Type B pancreatic cell (in vitro differentiated cells): ENCODE measurements around the gene NGF. TPM values are rescaled to one million over a fixed set of nuclear protein-coding genes. Genes with fewer than 3 reads are reported as not detected.

Experiments used
- DNase-seq: peaks from one replicate; pipeline ENCODE4 v3.0.0; 2021; ENCODE audit warnings: mixed read lengths; ENCODE audit not compliant: unreplicated experiment; ENCODE audit errors: extremely low spot score
- H3K27ac Mint-ChIP-seq: 2 replicates; pipeline ENCODE4 v1.8.0; 2021; ENCODE audit warnings: mild to moderate bottlenecking, mixed read lengths
- H3K27me3 Mint-ChIP-seq: 2 replicates; pipeline ENCODE4 v1.8.0; 2021; ENCODE audit warnings: mixed read lengths
- H3K36me3 Mint-ChIP-seq: 2 replicates; pipeline ENCODE4 v1.8.0; 2021; ENCODE audit warnings: mixed read lengths
- H3K4me1 Mint-ChIP-seq: one replicate; pipeline ENCODE4 v1.8.0; 2021; ENCODE audit warnings: mixed read lengths; ENCODE audit not compliant: unreplicated experiment
- H3K4me3 Mint-ChIP-seq: 2 replicates; pipeline ENCODE4 v1.8.0; 2021; ENCODE audit warnings: mild to moderate bottlenecking, mixed read lengths
- H3K9me3 Mint-ChIP-seq: 2 replicates; pipeline ENCODE4 v1.8.0; 2021; ENCODE audit warnings: mixed read lengths
- CTCF ChIP-seq: fragments of 200-600 bp; sonication (generic); conservative IDR thresholded peaks from 2 replicates; pipeline ENCODE4 v1.5.0; 2021; ENCODE audit warnings: antibody characterized with exemption, mild to moderate bottlenecking
- total RNA-seq: library from RNA; stranded (reverse); gene quantifications from 2 replicates; pipeline ENCODE4 v1.2.1, GENCODE V29; 2021; ENCODE audit warnings: low replicate concordance

The NGF gene
- total RNA-seq, 1 donor from 2014 or later, result 3.3 TPM

- H3K4me3 Mint-ChIP-seq, result no peak overlapping the region
- peaks cover 3% of the 10 kb centered on the region for H3K4me1 Mint-ChIP-seq
- no peak for TF ChIP-seq CTCF
- H3K36me3 Mint-ChIP-seq, result no peaks in the 10 kb centered on the region
- no peak for DNase-seq
- H3K27ac Mint-ChIP-seq, result no peak overlapping the region
- no peaks in the 10 kb centered on the region for H3K27me3 Mint-ChIP-seq
- H3K9me3 Mint-ChIP-seq, result peaks cover 3% of the 10 kb centered on the region
Measured at GRCh38 chr1:115240297-115240696, 97.8 kb downstream of the NGF start.

GRCh38 chr1:115239426-115239825 is 98.6 kb downstream of the NGF start:
- Mint-ChIP-seq H3K4me1 (peaks cover 3% of the 10 kb centered on the region), H3K27me3 (no peaks in the 10 kb centered on the region), H3K4me3 (no peak overlapping the region), H3K27ac (no peak overlapping the region), H3K36me3 (no peaks in the 10 kb centered on the region), H3K9me3 (peaks cover 3% of the 10 kb centered on the region)
- no peak for TF ChIP-seq CTCF
- DNase-seq, result no peak

- Mint-ChIP-seq H3K27me3 (no peaks in the 10 kb centered on the region), H3K4me1 (peaks cover 3% of the 10 kb centered on the region), H3K4me3 (no peak overlapping the region), H3K36me3 (no peaks in the 10 kb centered on the region), H3K27ac (no peak overlapping the region), H3K9me3 (peaks cover 3% of the 10 kb centered on the region)
- no peak for DNase-seq
- no peak for TF ChIP-seq CTCF
Measured at GRCh38 chr1:115239148-115239422, 99.0 kb downstream of the NGF start.

GRCh38 chr1:115238336-115239147 is 99.5 kb downstream of the NGF start:
- H3K36me3 Mint-ChIP-seq, result no peaks in the 10 kb centered on the region

GRCh38 chr1:115237507-115237906 is 100.5 kb downstream of the NGF start:
- no peak for DNase-seq
- Mint-ChIP-seq H3K4me1 (peaks cover 3% of the 10 kb centered on the region), H3K27ac (no peak overlapping the region), H3K27me3 (no peaks in the 10 kb centered on the region), H3K9me3 (peaks cover 3% of the 10 kb centered on the region), H3K36me3 (no peaks in the 10 kb centered on the region), H3K4me3 (no peak overlapping the region)
- no peak for TF ChIP-seq CTCF

More at GRCh38 chr1:115238336-115239147, 99.5 kb downstream of the NGF start:
- Mint-ChIP-seq H3K27ac (no peak overlapping the region), H3K4me1 (peaks cover 3% of the 10 kb centered on the region), H3K27me3 (no peaks in the 10 kb centered on the region), H3K4me3 (no peak overlapping the region), H3K9me3 (peaks cover 3% of the 10 kb centered on the region)
- DNase-seq, result no peak
- no peak for TF ChIP-seq CTCF
